GM23338 (cell line): ENCODE results near the gene SPART. TPM values are rescaled to one million over a fixed set of nuclear protein-coding genes. Genes with fewer than 3 reads are reported as not detected.

Experiments
- ATAC-seq: fragments of 200-7000 bp; cut with Tn5 transposase; 3 replicates; pipeline ENCODE4 v1.9.1; 2020
- DNase-seq: peaks from one replicate; pipeline ENCODE4 v3.0.0-alpha.2; 2015; ENCODE audit warnings: low spot score
- H2AFZ ChIP-seq: fragments of 200-600 bp; sonication (generic); 2 replicates; pipeline ENCODE4 v1.8.0; 2016; ENCODE audit warnings: antibody characterized with exemption, mild to moderate bottlenecking, moderate library complexity
- H3F3A ChIP-seq: fragments of 200-600 bp; sonication (generic); replicated peaks from 2 replicates; pipeline ENCODE4 v1.8.0; 2017; ENCODE audit warnings: antibody characterized with exemption, mixed run types, low read depth
- H3K27ac ChIP-seq: fragments of 200-600 bp; sonication (generic); 2 replicates; pipeline ENCODE4 v1.6.1; 2016; ENCODE audit warnings: low read depth
- H3K27me3 ChIP-seq: fragments of 200-600 bp; sonication (generic); 2 replicates; pipeline ENCODE4 v1.8.0; 2016; ENCODE audit warnings: mild to moderate bottlenecking, mixed run types, moderate library complexity; ENCODE audit not compliant: insufficient read depth
- H3K36me3 ChIP-seq: fragments of 200-600 bp; sonication (generic); 2 replicates; pipeline ENCODE4 v1.8.0; 2016; ENCODE audit warnings: mild to moderate bottlenecking; ENCODE audit not compliant: insufficient read depth
- H3K4me1 ChIP-seq: fragments of 200-600 bp; sonication (generic); 2 replicates; pipeline ENCODE4 v1.8.0; 2016; ENCODE audit warnings: mild to moderate bottlenecking, moderate library complexity; ENCODE audit not compliant: insufficient read depth
- H3K4me2 ChIP-seq: fragments of 200-600 bp; sonication (generic); 2 replicates; pipeline ENCODE4 v1.7.1; 2017; ENCODE audit warnings: mixed run types
- H3K4me3 ChIP-seq: fragments of 200-600 bp; sonication (generic); 2 replicates; pipeline ENCODE4 v1.6.1; 2016; ENCODE audit warnings: mixed run types
- H3K79me2 ChIP-seq: fragments of 200-600 bp; sonication (generic); replicated peaks from 2 replicates; pipeline ENCODE4 v1.8.0; 2017; ENCODE audit warnings: mild to moderate bottlenecking; ENCODE audit not compliant: insufficient read depth
- H3K9me2 ChIP-seq: fragments of 200-600 bp; sonication (generic); 2 replicates; pipeline ENCODE4 v1.8.0; 2017; ENCODE audit not compliant: insufficient read depth
- H4K20me1 ChIP-seq: fragments of 200-600 bp; sonication (generic); replicated peaks from 2 replicates; pipeline ENCODE4 v1.8.0; 2017; ENCODE audit warnings: mild to moderate bottlenecking; ENCODE audit not compliant: insufficient read depth
- H3K27ac Mint-ChIP-seq: 2 replicates; pipeline ENCODE4 v1.8.0; 2020; ENCODE audit warnings: inconsistent platforms, mild to moderate bottlenecking, moderate library complexity, mixed read lengths
- H3K27me3 Mint-ChIP-seq: 3 replicates; pipeline ENCODE4 v1.8.0; 2022; ENCODE audit warnings: low read depth, mild to moderate bottlenecking, moderate library complexity, mixed read lengths, inconsistent platforms; ENCODE audit not compliant: insufficient read depth, poor library complexity
- H3K36me3 Mint-ChIP-seq: 3 replicates; pipeline ENCODE4 v1.8.0; 2021; ENCODE audit warnings: low read depth, mild to moderate bottlenecking, inconsistent platforms, moderate library complexity, mixed read lengths
- H3K4me1 Mint-ChIP-seq: 3 replicates; pipeline ENCODE4 v1.8.0; 2020; ENCODE audit warnings: mild to moderate bottlenecking, inconsistent platforms, mixed read lengths
- H3K4me3 Mint-ChIP-seq: 3 replicates; pipeline ENCODE4 v1.8.0; 2021; ENCODE audit warnings: moderate library complexity, mild to moderate bottlenecking, inconsistent platforms, mixed read lengths
- H3K9me3 Mint-ChIP-seq: 3 replicates; pipeline ENCODE4 v1.8.0; 2020; ENCODE audit warnings: moderate library complexity, mild to moderate bottlenecking, inconsistent platforms, mixed read lengths
- CREB1 ChIP-seq: fragments of 250-450 bp; sonication (Bioruptor Pico); IDR thresholded peaks from 2 replicates; pipeline ENCODE4 v1.5.0; 2020; ENCODE audit warnings: low read depth, mild to moderate bottlenecking, moderate library complexity
- EZH2 ChIP-seq: fragments of 200-600 bp; sonication (generic); IDR thresholded peaks from one replicate; pipeline ENCODE4 v1.8.0; 2017; ENCODE audit warnings: antibody characterized with exemption, mild to moderate bottlenecking, low read depth; ENCODE audit not compliant: unreplicated experiment
- EZH2phosphoT487 ChIP-seq: fragments of 200-600 bp; sonication (generic); IDR thresholded peaks from one replicate; pipeline ENCODE4 v1.8.1; 2018; ENCODE audit warnings: antibody characterized with exemption; ENCODE audit not compliant: unreplicated experiment
- JUNB ChIP-seq: IDR thresholded peaks from one replicate; pipeline ENCODE4 v1.6.1; 2016; ENCODE audit warnings: antibody characterized with exemption; ENCODE audit not compliant: unreplicated experiment
- NANOG ChIP-seq: IDR thresholded peaks from 2 replicates; pipeline ENCODE4 v1.6.1; 2016; ENCODE audit warnings: antibody characterized with exemption, borderline replicate concordance
- POLR2AphosphoS5 ChIP-seq: IDR thresholded peaks from 2 replicates; pipeline ENCODE4 v1.6.1; 2016; ENCODE audit warnings: antibody characterized with exemption, low read depth
- STAT1 ChIP-seq: IDR thresholded peaks from one replicate; pipeline ENCODE4 v1.6.1; 2016; ENCODE audit warnings: antibody characterized with exemption; ENCODE audit not compliant: unreplicated experiment
- ZNF114 ChIP-seq: fragments of 250-450 bp; sonication (Bioruptor Pico); IDR thresholded peaks from 2 replicates; pipeline ENCODE4 v1.5.0; 2020; ENCODE audit warnings: mild to moderate bottlenecking, moderate library complexity
- polyA plus RNA-seq: library from polyadenylated mRNA; unstranded; fragments of >200 nt; fragmentation: Nextera tagmentation; extraction: Ambion mirVana; gene quantifications from 2 replicates; pipeline ENCODE4 v1.2.1, GENCODE V29; 2016
- total RNA-seq: library from RNA; depleted of rRNA; stranded (reverse); fragments of >200 nt; shearing (Covaris generic); gene quantifications from 2 replicates; pipeline ENCODE4 v1.2.3, GENCODE V29; 2014
- TF ChIP-seq, protein P1 (sequence below), 2 experiments: fragments of 200-600 bp in 1 of 2; sonication (generic) in 1 of 2; conservative IDR thresholded peaks; 2 replicates each; pipeline versions ENCODE4 v1.5.1 to v1.6.1; 2016 to 2017; ENCODE audit warnings: antibody characterized with exemption in 2 of 2, low read depth in 2 of 2, mild to moderate bottlenecking in 2 of 2, moderate library complexity in 1 of 2
- TF ChIP-seq, protein P2 (sequence below): IDR thresholded peaks from 2 replicates; pipeline ENCODE4 v1.6.1; 2016; ENCODE audit warnings: antibody characterized with exemption
- TF ChIP-seq, protein P3 (sequence below): fragments of 250-450 bp; sonication (Bioruptor Pico); IDR thresholded peaks from 2 replicates; pipeline ENCODE4 v1.5.0; 2020; ENCODE audit warnings: mild to moderate bottlenecking, moderate library complexity

SPART gene
- total and polyA plus RNA-seq, 2 experiments from 2014 or later: 109 to 116 TPM

DNA sequence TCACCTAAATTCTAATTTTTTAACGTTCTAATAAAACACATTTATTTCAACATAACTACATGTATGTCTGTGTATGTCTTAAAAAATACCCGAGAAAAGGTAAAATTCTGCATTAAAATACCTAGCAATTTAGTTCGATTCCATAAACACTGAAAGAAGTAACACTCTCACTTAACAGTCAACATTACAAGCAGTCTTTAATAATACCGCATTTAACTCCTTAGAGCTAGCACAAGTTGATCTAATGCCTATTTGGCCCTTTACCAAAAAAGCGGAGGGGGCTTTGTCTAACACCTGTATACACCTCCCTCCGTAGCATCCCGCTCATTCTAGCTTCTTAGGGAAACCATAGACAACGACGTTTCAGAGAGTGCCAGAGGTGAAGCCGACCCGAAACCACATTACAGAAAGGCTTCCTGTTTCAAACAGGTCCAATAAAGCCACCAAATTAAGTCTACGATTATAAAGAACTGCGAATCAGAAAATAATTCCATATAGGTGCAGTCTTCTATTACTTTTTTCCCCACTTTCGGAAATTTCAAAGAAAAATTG is 1.2 kb downstream of the SPART start (continued):
- TF ChIP-seq, protein P1, sequence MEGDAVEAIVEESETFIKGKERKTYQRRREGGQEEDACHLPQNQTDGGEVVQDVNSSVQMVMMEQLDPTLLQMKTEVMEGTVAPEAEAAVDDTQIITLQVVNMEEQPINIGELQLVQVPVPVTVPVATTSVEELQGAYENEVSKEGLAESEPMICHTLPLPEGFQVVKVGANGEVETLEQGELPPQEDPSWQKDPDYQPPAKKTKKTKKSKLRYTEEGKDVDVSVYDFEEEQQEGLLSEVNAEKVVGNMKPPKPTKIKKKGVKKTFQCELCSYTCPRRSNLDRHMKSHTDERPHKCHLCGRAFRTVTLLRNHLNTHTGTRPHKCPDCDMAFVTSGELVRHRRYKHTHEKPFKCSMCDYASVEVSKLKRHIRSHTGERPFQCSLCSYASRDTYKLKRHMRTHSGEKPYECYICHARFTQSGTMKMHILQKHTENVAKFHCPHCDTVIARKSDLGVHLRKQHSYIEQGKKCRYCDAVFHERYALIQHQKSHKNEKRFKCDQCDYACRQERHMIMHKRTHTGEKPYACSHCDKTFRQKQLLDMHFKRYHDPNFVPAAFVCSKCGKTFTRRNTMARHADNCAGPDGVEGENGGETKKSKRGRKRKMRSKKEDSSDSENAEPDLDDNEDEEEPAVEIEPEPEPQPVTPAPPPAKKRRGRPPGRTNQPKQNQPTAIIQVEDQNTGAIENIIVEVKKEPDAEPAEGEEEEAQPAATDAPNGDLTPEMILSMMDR (conservative IDR thresholded peaks at IDR 0.05; ENCODE audit: low read depth in 2 of 2): no peak
- TF ChIP-seq STAT1 (no peak), NANOG (no peak), JUNB (no peak), CREB1 (CRISPR knock-in tag) (no peak)
- TF ChIP-seq, protein P2, sequence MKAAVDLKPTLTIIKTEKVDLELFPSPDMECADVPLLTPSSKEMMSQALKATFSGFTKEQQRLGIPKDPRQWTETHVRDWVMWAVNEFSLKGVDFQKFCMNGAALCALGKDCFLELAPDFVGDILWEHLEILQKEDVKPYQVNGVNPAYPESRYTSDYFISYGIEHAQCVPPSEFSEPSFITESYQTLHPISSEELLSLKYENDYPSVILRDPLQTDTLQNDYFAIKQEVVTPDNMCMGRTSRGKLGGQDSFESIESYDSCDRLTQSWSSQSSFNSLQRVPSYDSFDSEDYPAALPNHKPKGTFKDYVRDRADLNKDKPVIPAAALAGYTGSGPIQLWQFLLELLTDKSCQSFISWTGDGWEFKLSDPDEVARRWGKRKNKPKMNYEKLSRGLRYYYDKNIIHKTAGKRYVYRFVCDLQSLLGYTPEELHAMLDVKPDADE: no peak

DNA sequence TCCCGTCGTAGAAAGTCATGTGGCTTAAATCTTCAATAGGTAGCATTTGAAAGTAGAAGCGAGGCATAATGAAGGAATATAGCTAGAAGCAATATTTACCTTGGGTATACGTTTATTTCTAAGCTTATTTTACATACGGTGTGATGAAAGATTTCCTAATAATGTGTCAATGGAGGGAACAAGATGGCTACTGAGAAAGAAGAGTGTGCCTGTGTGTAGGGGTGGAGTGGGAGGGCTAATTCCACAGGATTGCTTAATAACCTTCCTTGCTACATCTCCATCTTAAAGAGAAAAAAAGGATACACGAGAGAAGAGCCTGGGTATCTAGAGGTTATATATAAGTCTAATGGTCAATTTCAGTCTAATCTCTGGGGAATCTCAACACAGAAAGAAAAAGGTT is 2.0 kb downstream of the SPART start:
- no peak for ATAC-seq
- peak overlapping the region; percentile 10; the same call in 1 of the 2 replicates for H3K27ac Mint-ChIP-seq
- Histone ChIP-seq H3K4me1 (peaks cover 37% of the 10 kb centered on the region), H3K79me2 (peaks cover 63% of the 10 kb centered on the region), H3K36me3 (no peaks in the 10 kb centered on the region), H2AFZ (no peak overlapping the region), H3K4me3 (peak overlapping the region; percentile 58), H3K27me3 (no peaks in the 10 kb centered on the region), H3K4me2 (peak overlapping the region; percentile 81), H3K9me2 (no peaks in the 10 kb centered on the region), H3F3A (no peaks in the 10 kb centered on the region), H3K27ac (0 out of 2 replicates have a peak overlapping the region, but pooled peaks have one; percentile 2), H4K20me1 (no peaks in the 10 kb centered on the region)
- H3K4me1 Mint-ChIP-seq: peaks cover 21% of the 10 kb centered on the region
- H3K27me3 Mint-ChIP-seq: peaks cover 19% of the 10 kb centered on the region
- DNase-seq: peak; percentile 39
- peak overlapping the region; percentile 92 for H3K4me3 Mint-ChIP-seq
- H3K36me3 Mint-ChIP-seq: no peaks in the 10 kb centered on the region
- H3K9me3 Mint-ChIP-seq: no peaks in the 10 kb centered on the region
- TF ChIP-seq STAT1 (no peak), NANOG (no peak), EZH2phosphoT487 (no peak), POLR2AphosphoS5 (no peak), ZNF114 (CRISPR knock-in tag) (no peak), CREB1 (CRISPR knock-in tag) (no peak), EZH2 (no peak)
- TF ChIP-seq, protein P3, sequence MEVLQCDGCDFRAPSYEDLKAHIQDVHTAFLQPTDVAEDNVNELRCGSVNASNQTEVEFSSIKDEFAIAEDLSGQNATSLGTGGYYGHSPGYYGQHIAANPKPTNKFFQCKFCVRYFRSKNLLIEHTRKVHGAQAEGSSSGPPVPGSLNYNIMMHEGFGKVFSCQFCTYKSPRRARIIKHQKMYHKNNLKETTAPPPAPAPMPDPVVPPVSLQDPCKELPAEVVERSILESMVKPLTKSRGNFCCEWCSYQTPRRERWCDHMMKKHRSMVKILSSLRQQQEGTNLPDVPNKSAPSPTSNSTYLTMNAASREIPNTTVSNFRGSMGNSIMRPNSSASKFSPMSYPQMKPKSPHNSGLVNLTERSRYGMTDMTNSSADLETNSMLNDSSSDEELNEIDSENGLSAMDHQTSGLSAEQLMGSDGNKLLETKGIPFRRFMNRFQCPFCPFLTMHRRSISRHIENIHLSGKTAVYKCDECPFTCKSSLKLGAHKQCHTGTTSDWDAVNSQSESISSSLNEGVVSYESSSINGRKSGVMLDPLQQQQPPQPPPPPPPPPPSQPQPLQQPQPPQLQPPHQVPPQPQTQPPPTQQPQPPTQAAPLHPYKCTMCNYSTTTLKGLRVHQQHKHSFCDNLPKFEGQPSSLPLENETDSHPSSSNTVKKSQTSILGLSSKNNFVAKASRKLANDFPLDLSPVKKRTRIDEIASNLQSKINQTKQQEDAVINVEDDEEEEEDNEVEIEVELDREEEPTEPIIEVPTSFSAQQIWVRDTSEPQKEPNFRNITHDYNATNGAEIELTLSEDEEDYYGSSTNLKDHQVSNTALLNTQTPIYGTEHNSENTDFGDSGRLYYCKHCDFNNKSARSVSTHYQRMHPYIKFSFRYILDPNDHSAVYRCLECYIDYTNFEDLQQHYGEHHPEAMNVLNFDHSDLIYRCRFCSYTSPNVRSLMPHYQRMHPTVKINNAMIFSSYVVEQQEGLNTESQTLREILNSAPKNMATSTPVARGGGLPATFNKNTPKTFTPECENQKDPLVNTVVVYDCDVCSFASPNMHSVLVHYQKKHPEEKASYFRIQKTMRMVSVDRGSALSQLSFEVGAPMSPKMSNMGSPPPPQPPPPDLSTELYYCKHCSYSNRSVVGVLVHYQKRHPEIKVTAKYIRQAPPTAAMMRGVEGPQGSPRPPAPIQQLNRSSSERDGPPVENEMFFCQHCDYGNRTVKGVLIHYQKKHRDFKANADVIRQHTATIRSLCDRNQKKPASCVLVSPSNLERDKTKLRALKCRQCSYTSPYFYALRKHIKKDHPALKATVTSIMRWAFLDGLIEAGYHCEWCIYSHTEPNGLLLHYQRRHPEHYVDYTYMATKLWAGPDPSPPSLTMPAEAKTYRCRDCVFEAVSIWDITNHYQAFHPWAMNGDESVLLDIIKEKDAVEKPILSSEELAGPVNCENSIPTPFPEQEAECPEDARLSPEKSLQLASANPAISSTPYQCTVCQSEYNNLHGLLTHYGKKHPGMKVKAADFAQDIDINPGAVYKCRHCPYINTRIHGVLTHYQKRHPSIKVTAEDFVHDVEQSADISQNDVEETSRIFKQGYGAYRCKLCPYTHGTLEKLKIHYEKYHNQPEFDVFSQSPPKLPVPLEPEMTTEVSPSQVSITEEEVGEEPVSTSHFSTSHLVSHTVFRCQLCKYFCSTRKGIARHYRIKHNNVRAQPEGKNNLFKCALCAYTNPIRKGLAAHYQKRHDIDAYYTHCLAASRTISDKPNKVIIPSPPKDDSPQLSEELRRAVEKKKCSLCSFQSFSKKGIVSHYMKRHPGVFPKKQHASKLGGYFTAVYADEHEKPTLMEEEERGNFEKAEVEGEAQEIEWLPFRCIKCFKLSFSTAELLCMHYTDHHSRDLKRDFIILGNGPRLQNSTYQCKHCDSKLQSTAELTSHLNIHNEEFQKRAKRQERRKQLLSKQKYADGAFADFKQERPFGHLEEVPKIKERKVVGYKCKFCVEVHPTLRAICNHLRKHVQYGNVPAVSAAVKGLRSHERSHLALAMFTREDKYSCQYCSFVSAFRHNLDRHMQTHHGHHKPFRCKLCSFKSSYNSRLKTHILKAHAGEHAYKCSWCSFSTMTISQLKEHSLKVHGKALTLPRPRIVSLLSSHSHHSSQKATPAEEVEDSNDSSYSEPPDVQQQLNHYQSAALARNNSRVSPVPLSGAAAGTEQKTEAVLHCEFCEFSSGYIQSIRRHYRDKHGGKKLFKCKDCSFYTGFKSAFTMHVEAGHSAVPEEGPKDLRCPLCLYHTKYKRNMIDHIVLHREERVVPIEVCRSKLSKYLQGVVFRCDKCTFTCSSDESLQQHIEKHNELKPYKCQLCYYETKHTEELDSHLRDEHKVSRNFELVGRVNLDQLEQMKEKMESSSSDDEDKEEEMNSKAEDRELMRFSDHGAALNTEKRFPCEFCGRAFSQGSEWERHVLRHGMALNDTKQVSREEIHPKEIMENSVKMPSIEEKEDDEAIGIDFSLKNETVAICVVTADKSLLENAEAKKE (CRISPR knock-in tag): no peak
- TF ChIP-seq, protein P1 (conservative IDR thresholded peaks at IDR 0.05; ENCODE audit: low read depth in 2 of 2): no peak
